Adrenal gland (tissue), 5 donors: Measurements from ENCODE around the gene PRKCE.

Source experiments
- CTCF ChIP-seq, 6 experiments: fragments of 450-650 bp in 4 of 6; fragments of 200-600 bp in 2 of 6; sonication (generic) in 1 of 6; IDR thresholded peaks; 1 replicate in 5 of 6; 2 replicates in 1 of 6; pipeline versions ENCODE4 v1.5.1 to v1.8.0; 2016 to 2021; ENCODE audit warnings: antibody characterized with exemption in 6 of 6, mild to moderate bottlenecking in 2 of 6, moderate library complexity in 1 of 6
- POLR2A ChIP-seq, 2 donors: fragments of 450-650 bp; IDR thresholded peaks; one replicate each; pipeline ENCODE4 v1.6.1; 2017; ENCODE audit warnings: antibody characterized with exemption in 2 of 2, mild to moderate bottlenecking in 2 of 2, moderate library complexity in 1 of 2
- donor health status: DM: no; HTN: no; CAD: no.

- no peak for TF ChIP-seq CTCF (IDR thresholded peaks at IDR 0.05)
- TF ChIP-seq POLR2A (IDR thresholded peaks at IDR 0.05): no peak
Observed at GRCh38 chr2:45830322-45830721, 178.8 kb downstream of the PRKCE start.
